IMR-90 (cell line): ENCODE measurements around the gene SIPA1L3. TPM values are rescaled to one million over a fixed set of nuclear protein-coding genes. Genes with fewer than 3 reads are reported as not detected.
A peak's percentile ranks its signal among the peaks of the same experiment; 100 is the strongest.

Source experiments
- ATAC-seq: fragments of 200-7000 bp; cut with Tn5 transposase; 2 replicates; pipeline ENCODE4 v1.9.1; 2020; ENCODE audit warnings: low read depth, mild to moderate bottlenecking, moderate library complexity
- BruUV-seq: library from RNA; stranded (reverse); fragments of 400-500 nt; replicated peaks from 2 replicates; lab custom pipeline; 2021; lab: Mats Ljungman, UMichigan
- CTCF ChIA-PET: fragments of 300-600 bp; formaldehyde crosslinking; extraction: SDS; loops from one replicate; lab custom pipeline; 2021; ENCODE audit warnings: antibody characterized with exemption; lab: Yijun Ruan, JAX
- POLR2A ChIA-PET: fragments of 300-600 bp; sonication (Branson Sonifier 250); formaldehyde crosslinking; loops from one replicate; lab custom pipeline; 2022; ENCODE audit warnings: antibody characterized with exemption; ENCODE audit not compliant: unreplicated experiment; lab: Charles Lee
- DNase-seq: peaks from one replicate; pipeline ENCODE4 v3.0.0; 2013
- H2AFZ ChIP-seq: replicated peaks from 2 replicates; pipeline ENCODE3; 2013; ENCODE audit warnings: low read length, mild to moderate bottlenecking; ENCODE audit not compliant: poor library complexity
- H2AK5ac ChIP-seq: 2 replicates; pipeline ENCODE4 v1.6.1; 2013; ENCODE audit warnings: low read depth, low read length, inconsistent platforms
- H2AK9ac ChIP-seq: replicated peaks from 2 replicates; pipeline ENCODE3; 2013; ENCODE audit warnings: mild to moderate bottlenecking, low read depth, low read length, moderate library complexity; ENCODE audit not compliant: poor library complexity
- H2BK120ac ChIP-seq: 2 replicates; pipeline ENCODE4 v1.6.1; 2013; ENCODE audit warnings: low read depth, low read length, inconsistent platforms
- H2BK15ac ChIP-seq: 3 replicates; pipeline ENCODE4 v1.6.1; 2013; ENCODE audit warnings: low read depth, low read length, inconsistent platforms
- H2BK20ac ChIP-seq: 2 replicates; pipeline ENCODE4 v1.6.1; 2013; ENCODE audit warnings: low read depth, mild to moderate bottlenecking, inconsistent platforms, low read length, moderate library complexity
- H2BK5ac ChIP-seq: 2 replicates; pipeline ENCODE4 v1.6.1; 2013; ENCODE audit warnings: mild to moderate bottlenecking, low read depth, low read length, inconsistent platforms; ENCODE audit not compliant: poor library complexity, severe bottlenecking
- H3K14ac ChIP-seq: replicated peaks from 2 replicates; pipeline ENCODE4 v1.6.1; 2013; ENCODE audit warnings: low read depth, low read length, inconsistent platforms
- H3K18ac ChIP-seq: 2 replicates; pipeline ENCODE4 v1.6.1; 2013; ENCODE audit warnings: low read depth, low read length, control low read depth
- H3K23ac ChIP-seq: 2 replicates; pipeline ENCODE4 v1.6.1; 2013; ENCODE audit warnings: low read depth, low read length, inconsistent platforms
- H3K27ac ChIP-seq: 2 replicates; pipeline ENCODE4 v1.5.1; 2013; ENCODE audit warnings: mild to moderate bottlenecking, control low read depth, low read length; ENCODE audit not compliant: insufficient read depth
- H3K27me3 ChIP-seq: 2 replicates; pipeline ENCODE4 v1.6.1; 2013; ENCODE audit warnings: low read length; ENCODE audit not compliant: control insufficient read depth, insufficient read depth
- H3K36me3 ChIP-seq: 2 replicates; pipeline ENCODE4 v1.6.1; 2013; ENCODE audit warnings: low read length, mixed read lengths; ENCODE audit not compliant: control insufficient read depth, insufficient read depth
- H3K4ac ChIP-seq: 2 replicates; pipeline ENCODE4 v1.6.1; 2013; ENCODE audit warnings: low read depth, low read length, inconsistent platforms
- H3K4me1 ChIP-seq: 2 replicates; pipeline ENCODE4 v1.6.1; 2013; ENCODE audit warnings: low read length, mixed read lengths; ENCODE audit not compliant: control insufficient read depth, insufficient read depth
- H3K4me2 ChIP-seq: 2 replicates; pipeline ENCODE4 v1.6.1; 2013; ENCODE audit warnings: low read depth, mild to moderate bottlenecking, control low read depth, low read length, moderate library complexity
- H3K4me3 ChIP-seq: 2 replicates; pipeline ENCODE4 v1.5.1; 2013; ENCODE audit warnings: low read depth, mild to moderate bottlenecking, control low read depth, low read length, moderate library complexity; ENCODE audit not compliant: insufficient read depth
- H3K56ac ChIP-seq: 2 replicates; pipeline ENCODE4 v1.6.1; 2013; ENCODE audit warnings: low read length, inconsistent platforms; ENCODE audit not compliant: insufficient read depth; ENCODE audit errors: extremely low read depth
- H3K79me1 ChIP-seq, 2 experiments: 2 replicates each; pipeline ENCODE4 v1.6.1; 2013; ENCODE audit warnings: low read length in 2 of 2, inconsistent platforms in 1 of 2, low read depth in 1 of 2
- H3K9ac ChIP-seq: 2 replicates; pipeline ENCODE4 v1.6.1; 2013; ENCODE audit warnings: low read depth, low read length, control low read depth
- H3K9me1 ChIP-seq: 2 replicates; pipeline ENCODE4 v1.6.1; 2013; ENCODE audit warnings: low read length, inconsistent platforms; ENCODE audit not compliant: insufficient read depth
- H3K9me3 ChIP-seq: 2 replicates; pipeline ENCODE4 v1.6.1; 2013; ENCODE audit warnings: low read length; ENCODE audit not compliant: control insufficient read depth, insufficient read depth
- H4K20me1 ChIP-seq: 2 replicates; pipeline ENCODE4 v1.6.1; 2013; ENCODE audit warnings: low read length, inconsistent platforms; ENCODE audit not compliant: insufficient read depth
- H4K5ac ChIP-seq: 2 replicates; pipeline ENCODE4 v1.6.1; 2013; ENCODE audit warnings: mild to moderate bottlenecking, low read depth, low read length, control low read depth
- H4K8ac ChIP-seq, 2 experiments: 2 replicates each; pipeline ENCODE4 v1.6.1; 2013; ENCODE audit warnings: low read depth in 2 of 2, low read length in 2 of 2, control low read depth in 1 of 2, inconsistent platforms in 1 of 2
- H4K91ac ChIP-seq: 2 replicates; pipeline ENCODE4 v1.6.1; 2013; ENCODE audit warnings: low read depth, low read length, inconsistent platforms; ENCODE audit not compliant: insufficient read depth
- BHLHE40 ChIP-seq: fragments of 150-350 bp; IDR thresholded peaks from 2 replicates; pipeline ENCODE4 v1.6.1; 2016; ENCODE audit warnings: mild to moderate bottlenecking, low read depth, low read length
- CHD1 ChIP-seq: IDR thresholded peaks from 2 replicates; pipeline ENCODE4 v1.6.1; 2012; ENCODE audit warnings: low read depth, low read length, improper control_type of control experiment
- ELK1 ChIP-seq: fragments of 150-350 bp; IDR thresholded peaks from 2 replicates; pipeline ENCODE4 v1.6.1; 2016; ENCODE audit warnings: low read depth, mild to moderate bottlenecking, low read length, moderate library complexity, borderline replicate concordance
- FOS ChIP-seq: fragments of 150-350 bp; IDR thresholded peaks from 2 replicates; pipeline ENCODE4 v1.6.1; 2016; ENCODE audit warnings: low read depth, low read length
- MAFK ChIP-seq: IDR thresholded peaks from 2 replicates; pipeline ENCODE4 v1.6.1; 2012; ENCODE audit warnings: low read depth, low read length, improper control_type of control experiment
- RAD21 ChIP-seq: IDR thresholded peaks from 2 replicates; pipeline ENCODE4 v1.6.1; 2012; ENCODE audit warnings: low read length, improper control_type of control experiment
- RCOR1 ChIP-seq: IDR thresholded peaks from 2 replicates; pipeline ENCODE4 v1.6.1; 2012; ENCODE audit warnings: mild to moderate bottlenecking, low read length, improper control_type of control experiment; ENCODE audit not compliant: insufficient replicate concordance
- USF2 ChIP-seq: fragments of 150-350 bp; IDR thresholded peaks from 2 replicates; pipeline ENCODE4 v1.6.1; 2017; ENCODE audit warnings: mild to moderate bottlenecking, antibody characterized with exemption, low read length, low read depth
- WGBS, 2 experiments: methylation state at CpG; one replicate each; pipeline versions ENCODE4 v1.1.5 to v1.1.7; 2013; ENCODE audit warnings: missing lambda C conversion rate in 2 of 2; ENCODE audit not compliant: insufficient read length in 1 of 2; ENCODE audit errors: extremely low coverage in 2 of 2; 5-methylcytosine and 5-hydroxymethylcytosine counted together
- dilution Hi-C: fragments of 300-500 bp; cut with HindIII; formaldehyde crosslinking; loops from one replicate; pipeline ENCODE4 v1.14.3; 2018; ENCODE audit warnings: low sequenced_read_pairs; ENCODE audit not compliant: unreplicated experiment
- in situ Hi-C: fragments of 300-500 bp; cut with MboI; formaldehyde crosslinking; loops from 3 replicates; pipeline ENCODE4 v1.14.3; 2019; ENCODE audit warnings: low sequenced_read_pairs, inconsistent platforms, mixed read lengths
- intact Hi-C: fragments of 100-400 bp; cut with micrococcal nuclease; formaldehyde crosslinking; loops from 2 replicates; pipeline ENCODE4 v1.10.0; 2022
- polyA plus RNA-seq, 3 experiments: library from polyadenylated mRNA; depleted of rRNA; stranded (reverse); fragments of >200 nt; gene quantifications; 2 replicates each; pipeline ENCODE4 v1.2.3, GENCODE V29; 2012; ENCODE audit warnings: low replicate concordance in 1 of 3
- total RNA-seq: library from RNA; depleted of rRNA; stranded (reverse); fragments of >200 nt; gene quantifications from 2 replicates; pipeline ENCODE4 v1.2.3, GENCODE V29; 2012

Gene SIPA1L3
- total and polyA plus RNA-seq, 2 of the 4 experiments (the other 2 are of a cell fraction): 4.1 to 9.4 TPM

GRCh38 chr19:38034492-38034860, 127.5 kb downstream of the SIPA1L3 start:
- Histone ChIP-seq H2BK20ac (no peak overlapping the region), H4K91ac (no peak overlapping the region), H2BK5ac (peak overlapping the region; percentile 47), H3K23ac (peak overlapping the region; percentile 75; the same call in 1 of the 2 replicates), H3K4me2 (no peak overlapping the region), H2BK15ac (0 out of 3 replicates have a peak overlapping the region, but pooled peaks have one; percentile 15), H4K8ac (peak overlapping the region in 1 of 2 experiments; percentile 8; a peak in 1 of 4 replicates), H3K79me1 (peaks cover 49 to 82% of the 10 kb centered on the region in 2 experiments), H3K9me3 (peaks cover 2% of the 10 kb centered on the region; the same call in 1 of the 2 replicates), H3K18ac (no peak overlapping the region), H4K5ac (no peak overlapping the region), H3K36me3 (peaks cover 5% of the 10 kb centered on the region), H3K27ac (no peak overlapping the region; the same call in 1 of the 2 replicates), H3K56ac (no peak overlapping the region), H3K27me3 (no peaks in the 10 kb centered on the region), H3K14ac (no peak overlapping the region), H3K9ac (no peak overlapping the region), H2AFZ (no peak overlapping the region), H3K4ac (no peak overlapping the region), H3K4me3 (no peak overlapping the region), H3K9me1 (peaks cover 28% of the 10 kb centered on the region), H4K20me1 (peaks cover 11% of the 10 kb centered on the region), H3K4me1 (peaks cover 38% of the 10 kb centered on the region), H2AK9ac (no peak overlapping the region), H2BK120ac (no peak overlapping the region), H2AK5ac (peak overlapping the region; percentile 58; the same call in 1 of the 2 replicates)
- ATAC-seq: no peak
- no peak for TF ChIP-seq ELK1
- no peak for TF ChIP-seq RAD21
- no peak for TF ChIP-seq MAFK
- no peak for TF ChIP-seq BHLHE40
- no peak for TF ChIP-seq CHD1
- no peak for TF ChIP-seq FOS
- TF ChIP-seq USF2: no peak
- no peak for TF ChIP-seq RCOR1
- intact Hi-C loops (no loop called here), dilution Hi-C loops (no loop called here), in situ Hi-C loops (no loop called here)
- peak; percentile 62 for DNase-seq
- POLR2A ChIA-PET: no interaction called here
- WGBS, 2 experiments: no CpG with 5 or more reads among the region's 5 CpGs
- CTCF ChIA-PET: no interaction called here
- BruUV-seq: no TSS peak
